Sigmoid colon (tissue), 7 donors: ENCODE data around the gene CALML6. TPM values are rescaled to one million over a fixed set of nuclear protein-coding genes. Genes with fewer than 3 reads are reported as not detected.

Experiments
- DNase-seq: peaks from one replicate; pipeline ENCODE4 v3.0.0-alpha.2; 2019
- H3K27ac ChIP-seq, 4 donors: fragments of 200-600 bp; sonication (generic); one replicate each; pipeline ENCODE4 v1.5.1; 2016 to 2019; ENCODE audit warnings: mild to moderate bottlenecking in 1 of 4
- H3K27me3 ChIP-seq, 3 donors: fragments of 200-600 bp; sonication (generic); one replicate each; pipeline ENCODE4 v1.5.1; 2019; ENCODE audit warnings: mild to moderate bottlenecking in 1 of 3
- H3K36me3 ChIP-seq, 4 donors: fragments of 200-600 bp; sonication (generic); one replicate each; pipeline ENCODE4 v1.5.1; 2016 to 2019
- H3K4me1 ChIP-seq, 4 donors: fragments of 200-600 bp; sonication (generic); one replicate each; pipeline ENCODE4 v1.5.1; 2017 to 2019
- H3K4me3 ChIP-seq, 4 donors: fragments of 200-600 bp; sonication (generic); one replicate each; pipeline ENCODE4 v1.5.1; 2017 to 2019; ENCODE audit warnings: mild to moderate bottlenecking in 2 of 4, moderate library complexity in 1 of 4
- H3K9me3 ChIP-seq, 4 donors: fragments of 200-600 bp in 3 of 4; sonication (generic) in 3 of 4; one replicate each; pipeline versions ENCODE4 v1.5.1 to v1.6.1; 2013 to 2019
- CTCF ChIP-seq, 4 experiments: fragments of 450-650 bp in 3 of 4; fragments of 200-600 bp in 1 of 4; IDR thresholded peaks; one replicate each; pipeline ENCODE4 v1.5.1; 2016 to 2019; ENCODE audit warnings: antibody characterized with exemption in 4 of 4, mild to moderate bottlenecking in 3 of 4, moderate library complexity in 2 of 4
- EP300 ChIP-seq, 4 donors: sonication (generic); formaldehyde crosslinking; IDR thresholded peaks; one replicate each; pipeline ENCODE4 v1.6.1; 2017; ENCODE audit warnings: antibody characterized with exemption in 4 of 4
- POLR2A ChIP-seq, 2 donors: fragments of 450-650 bp; IDR thresholded peaks; one replicate each; pipeline ENCODE4 v1.6.1; 2016; ENCODE audit warnings: antibody characterized with exemption in 2 of 2, mild to moderate bottlenecking in 2 of 2, moderate library complexity in 2 of 2
- POLR2AphosphoS5 ChIP-seq, 4 donors: sonication (generic); formaldehyde crosslinking; IDR thresholded peaks; one replicate each; pipeline ENCODE4 v1.6.1; 2017; ENCODE audit warnings: antibody characterized with exemption in 4 of 4
- WGBS, 2 donors: extraction: QIAGEN DNeasy Blood & Tissue Kit; methylation state at CpG; one replicate each; pipeline ENCODE4 v1.1.7; 2013; 5-methylcytosine and 5-hydroxymethylcytosine counted together
- intact Hi-C: fragments of 100-400 bp; cut with DNase I; formaldehyde crosslinking; loops from one replicate; pipeline ENCODE4 v1.15.1; 2023
- polyA plus RNA-seq, 3 donors: library from polyadenylated mRNA; stranded (reverse); fragments of 200-250 nt; gene quantifications; one replicate each; pipeline ENCODE4 v1.2.3, GENCODE V29; 2013
- total RNA-seq, 4 donors: library from RNA; depleted of rRNA; stranded (reverse); fragments of >200 nt; gene quantifications; one replicate each; pipeline ENCODE4 v1.1.0, GENCODE V29; 2016
- donor health status: healthy with polysubstance abuse.
- donor health status: Bipolar disorder and iron deficiency.
- donor health status: healthy.

CALML6 gene
- total and polyA plus RNA-seq, 7 donors, result 0.36 TPM; not detected in 5

- 7 to 25% methylated on average over 37 of the region's 37 CpGs for WGBS, 2 donors
- Histone ChIP-seq H3K27ac (no peak overlapping the region), H3K4me1 (peaks cover 0 to 8% (median 6%) of the 10 kb centered on the region in 4 donors), H3K9me3 (no peaks in the 10 kb centered on the region), H3K36me3 (no peaks in the 10 kb centered on the region), H3K27me3 (peaks cover 2 to 50% (median 9%) of the 10 kb centered on the region in 3 donors), H3K4me3 (peak overlapping the region in 2 of 4 donors; percentile 15 to 24)
- TF ChIP-seq POLR2AphosphoS5 (IDR thresholded peaks at IDR 0.05), result no peak
- TF ChIP-seq EP300 (IDR thresholded peaks at IDR 0.05), result no peak
- no peak for TF ChIP-seq POLR2A (IDR thresholded peaks at IDR 0.05)
- peak; percentile 52 to 90 (median 72) for TF ChIP-seq CTCF (IDR thresholded peaks at IDR 0.05)
- intact Hi-C loops, result loop anchor here (5.0 kb wide), 1 partner anchor 103 kb away; no protein-coding TSS in a partner anchor
- DNase-seq, result no peak
Measured at GRCh38 chr1:1943834-1944570, 28.9 kb downstream of the CALML6 start.

- intact Hi-C loops, result no loop called here
- Histone ChIP-seq H3K4me1 (peaks cover 0 to 8% (median 6%) of the 10 kb centered on the region in 4 donors), H3K36me3 (no peaks in the 10 kb centered on the region), H3K27me3 (peaks cover 2 to 54% (median 9%) of the 10 kb centered on the region in 3 donors), H3K9me3 (peaks cover 0 to 2% (median 0%) of the 10 kb centered on the region in 4 donors), H3K27ac (no peak overlapping the region), H3K4me3 (no peak overlapping the region)
- 88 to 93% methylated on average over 29 of the region's 29 CpGs for WGBS, 2 donors
- TF ChIP-seq EP300 (IDR thresholded peaks at IDR 0.05) (no peak), POLR2A (IDR thresholded peaks at IDR 0.05) (no peak), POLR2AphosphoS5 (IDR thresholded peaks at IDR 0.05) (no peak), CTCF (IDR thresholded peaks at IDR 0.05) (no peak)
- DNase-seq, result no peak
Measured at GRCh38 chr1:1945782-1946393, 30.8 kb downstream of the CALML6 start.

GRCh38 chr1:1946540-1946939 is 31.5 kb downstream of the CALML6 start:
- TF ChIP-seq POLR2AphosphoS5 (IDR thresholded peaks at IDR 0.05) (no peak), POLR2A (IDR thresholded peaks at IDR 0.05) (no peak), CTCF (IDR thresholded peaks at IDR 0.05) (no peak), EP300 (IDR thresholded peaks at IDR 0.05) (no peak)

GRCh38 chr1:1947493-1947892 is 32.4 kb downstream of the CALML6 start:
- intact Hi-C loops, result no loop called here

More at GRCh38 chr1:1946540-1946939, 31.5 kb downstream of the CALML6 start:
- H3K9me3 ChIP-seq, result peaks cover 0 to 5% (median 0%) of the 10 kb centered on the region in 4 donors
- H3K27ac ChIP-seq, result no peak overlapping the region
- intact Hi-C loops, result no loop called here
- peaks cover 2 to 59% (median 9%) of the 10 kb centered on the region in 3 donors for H3K27me3 ChIP-seq
- H3K4me3 ChIP-seq, result no peak overlapping the region
- H3K36me3 ChIP-seq, result no peaks in the 10 kb centered on the region
- 53 to 75% methylated on average over 11 of the region's 11 CpGs for WGBS, 2 donors
- DNase-seq, result no peak
- H3K4me1 ChIP-seq, result peaks cover 0 to 8% (median 6%) of the 10 kb centered on the region in 4 donors

More at GRCh38 chr1:1947493-1947892, 32.4 kb downstream of the CALML6 start:
- peaks cover 2 to 50% (median 9%) of the 10 kb centered on the region in 3 donors for H3K27me3 ChIP-seq
- WGBS, 2 donors, result 47 to 72% methylated on average over 14 of the region's 14 CpGs
- H3K4me1 ChIP-seq, result peaks cover 0 to 8% (median 6%) of the 10 kb centered on the region in 4 donors
- H3K9me3 ChIP-seq, result peaks cover 0 to 5% (median 0%) of the 10 kb centered on the region in 4 donors
- no peak overlapping the region for H3K4me3 ChIP-seq
- no peak for DNase-seq
- TF ChIP-seq EP300 (IDR thresholded peaks at IDR 0.05) (no peak), POLR2A (IDR thresholded peaks at IDR 0.05) (no peak), CTCF (IDR thresholded peaks at IDR 0.05) (no peak), POLR2AphosphoS5 (IDR thresholded peaks at IDR 0.05) (no peak)
- H3K36me3 ChIP-seq, result no peaks in the 10 kb centered on the region
- H3K27ac ChIP-seq, result no peak overlapping the region
